HepG2 (cell line): ENCODE results near the gene CDT1. TPM values are rescaled to one million over a fixed set of nuclear protein-coding genes. Genes with fewer than 3 reads are reported as not detected.

ENCODE experiments used
- CSRNP2 ChIP-seq: sonication (generic); formaldehyde crosslinking; conservative IDR thresholded peaks from 2 replicates; pipeline ENCODE4 v1.8.0; 2022; ENCODE audit warnings: low read depth, missing genetic modification reagents
- EEA1 ChIP-seq: sonication (generic); formaldehyde crosslinking; IDR thresholded peaks from 2 replicates; pipeline ENCODE4 v1.5.1; 2020; ENCODE audit warnings: mild to moderate bottlenecking, missing genetic modification reagents, borderline replicate concordance
- ESRRA ChIP-seq: sonication (generic); formaldehyde crosslinking; IDR thresholded peaks from 2 replicates; pipeline ENCODE4 v1.5.1; 2020; ENCODE audit warnings: mild to moderate bottlenecking, low read depth, missing genetic modification reagents
- GZF1 ChIP-seq: sonication (generic); formaldehyde crosslinking; IDR thresholded peaks from 2 replicates; pipeline ENCODE4 v1.5.1; 2020; ENCODE audit warnings: mild to moderate bottlenecking, missing genetic modification reagents
- HES4 ChIP-seq: sonication (generic); formaldehyde crosslinking; IDR thresholded peaks from 2 replicates; pipeline ENCODE4 v1.9.0; 2021; ENCODE audit warnings: mild to moderate bottlenecking, missing genetic modification reagents, borderline replicate concordance
- HHEX ChIP-seq: IDR thresholded peaks from 2 replicates; pipeline ENCODE4 v1.6.1; 2016; ENCODE audit warnings: control low read depth
- KAT7 ChIP-seq: IDR thresholded peaks from 2 replicates; pipeline ENCODE4 v1.6.1; 2018; ENCODE audit warnings: borderline replicate concordance, missing compliant biosample characterization
- NFRKB ChIP-seq: fragments of 450-650 bp; IDR thresholded peaks from 2 replicates; pipeline ENCODE4 v1.6.1; 2017
- NR1H2 ChIP-seq: sonication (generic); formaldehyde crosslinking; IDR thresholded peaks from 2 replicates; pipeline ENCODE4 v1.8.1; 2022; ENCODE audit warnings: low read depth, missing genetic modification reagents, borderline replicate concordance
- SALL1 ChIP-seq: sonication (generic); formaldehyde crosslinking; IDR thresholded peaks from 2 replicates; pipeline ENCODE4 v1.8.0; 2022; ENCODE audit warnings: mild to moderate bottlenecking, missing genetic modification reagents
- SETDB1 ChIP-seq: sonication (generic); formaldehyde crosslinking; IDR thresholded peaks from 2 replicates; pipeline ENCODE4 v1.5.1; 2020; ENCODE audit warnings: missing genetic modification reagents, mild to moderate bottlenecking, borderline replicate concordance
- SKIL ChIP-seq: sonication (generic); formaldehyde crosslinking; IDR thresholded peaks from 2 replicates; pipeline ENCODE4 v1.8.0; 2022; ENCODE audit warnings: missing genetic modification reagents, mild to moderate bottlenecking, moderate library complexity, borderline replicate concordance
- ZBTB2 ChIP-seq: sonication (generic); formaldehyde crosslinking; IDR thresholded peaks from 2 replicates; pipeline ENCODE4 v1.8.0; 2022; ENCODE audit warnings: low read depth, missing genetic modification reagents
- ZNF441 ChIP-seq: sonication (generic); formaldehyde crosslinking; IDR thresholded peaks from 2 replicates; pipeline ENCODE4 v1.7.0; 2021; ENCODE audit warnings: missing genetic modification reagents, borderline replicate concordance
- ZNF570 ChIP-seq: sonication (generic); formaldehyde crosslinking; IDR thresholded peaks from 2 replicates; pipeline ENCODE4 v1.4.0; 2020; ENCODE audit warnings: mild to moderate bottlenecking, missing genetic modification reagents, borderline replicate concordance
- ZNF713 ChIP-seq: sonication (generic); formaldehyde crosslinking; IDR thresholded peaks from 2 replicates; pipeline ENCODE4 v1.4.0; 2020; ENCODE audit warnings: mild to moderate bottlenecking, missing genetic modification reagents
- ZSCAN5A ChIP-seq: sonication (generic); formaldehyde crosslinking; IDR thresholded peaks from 2 replicates; pipeline ENCODE4 v1.8.0; 2022; ENCODE audit warnings: mild to moderate bottlenecking, missing genetic modification reagents, borderline replicate concordance
- ZSCAN9 ChIP-seq: IDR thresholded peaks from 2 replicates; pipeline ENCODE4 v1.6.1; 2016; ENCODE audit warnings: borderline replicate concordance
- ZXDC ChIP-seq: sonication (generic); formaldehyde crosslinking; IDR thresholded peaks from 2 replicates; pipeline ENCODE4 v1.5.0; 2020; ENCODE audit warnings: mild to moderate bottlenecking, missing genetic modification reagents
- polyA plus RNA-seq, 8 experiments: library from polyadenylated mRNA; depleted of rRNA in 3 of 8; stranded (reverse) in 7 of 8; unstranded in 1 of 8; fragments of >200 nt; fragmentation: Illumina TruSeq in 4 of 8; extraction: Trizol in 4 of 8; gene quantifications; 2 replicates each; pipeline versions ENCODE4 v1.2.1 to v1.2.3, GENCODE V29; 2011 to 2016; ENCODE audit warnings: low read depth in 4 of 8, missing spikeins in 1 of 8, mixed read lengths in 1 of 8; ENCODE audit not compliant: insufficient read depth in 1 of 8
- total RNA-seq, 5 experiments: library from RNA; depleted of rRNA; stranded (reverse); fragments of >200 nt; fragmentation: Illumina TruSeq; extraction: Trizol; gene quantifications; 2 replicates each; pipeline ENCODE4 v1.2.3, GENCODE V29; 2016; ENCODE audit warnings: low read depth in 1 of 5

Gene CDT1
- total and polyA plus RNA-seq, 2 of the 13 experiments (the other 11 are each of a cell fraction or from before 2014, with no cell fraction given), result 23.1 to 23.8 TPM

DNA sequence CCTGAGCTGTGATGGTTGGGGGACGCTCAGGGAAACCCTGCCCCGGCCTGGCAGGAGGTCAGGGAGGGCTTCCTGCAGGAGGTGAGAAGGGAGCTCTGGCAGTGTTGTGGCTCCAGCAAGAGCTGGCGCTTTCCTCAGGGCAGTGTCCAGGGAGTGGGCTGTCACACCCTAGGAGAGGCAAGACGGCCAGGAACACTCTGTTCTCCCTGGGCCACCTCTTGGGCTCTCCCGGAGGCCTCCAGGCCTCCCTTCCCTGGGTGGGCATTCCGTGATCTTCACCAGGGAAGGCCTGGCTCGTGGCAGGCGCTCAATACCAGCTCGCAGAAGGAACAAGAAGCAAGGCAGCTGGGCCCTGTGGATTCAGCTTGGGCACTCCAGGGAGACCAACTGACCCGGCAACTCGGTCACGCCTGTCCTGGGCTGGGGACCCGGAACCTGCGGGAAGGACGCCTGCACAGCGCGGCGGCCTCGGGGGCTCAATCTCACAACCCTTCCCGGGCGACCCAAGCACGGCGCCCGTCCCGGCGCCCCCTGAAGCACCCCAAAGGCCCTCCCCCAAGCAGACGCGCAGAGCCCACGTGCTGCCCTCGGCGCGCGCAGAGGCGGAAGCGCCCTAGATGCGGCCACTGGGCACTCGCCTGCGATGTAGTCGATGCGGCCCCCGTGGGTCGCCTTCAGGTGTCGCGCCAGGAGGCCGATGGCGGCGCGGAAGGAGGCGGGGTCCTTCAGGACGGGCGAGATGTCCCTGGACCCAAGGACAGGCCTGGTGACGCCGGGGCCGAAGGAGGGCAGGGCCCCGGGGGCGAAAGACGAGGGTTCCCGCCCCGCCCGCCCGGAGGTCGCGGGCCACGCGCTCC lies 7.6 kb downstream of the CDT1 start (continued):
- no peak; the same call in 1 of the 2 replicates for TF ChIP-seq ZBTB2 (CRISPR knock-in tag)
- peak; percentile 11; the same call in 1 of the 2 replicates for TF ChIP-seq ESRRA (CRISPR knock-in tag)
- TF ChIP-seq ZNF570 (CRISPR knock-in tag), result no peak
- TF ChIP-seq ZXDC (CRISPR knock-in tag), result 0 out of 2 replicates have a peak, but pooled peaks have one; percentile 38
- peak; percentile 1; the same call in 1 of the 2 replicates for TF ChIP-seq SKIL (CRISPR knock-in tag)
- TF ChIP-seq ZNF441 (CRISPR knock-in tag), result no peak
- TF ChIP-seq ZSCAN9, result no peak; the same call in 1 of the 2 replicates
- TF ChIP-seq HHEX, result no peak
- no peak for TF ChIP-seq NFRKB
- TF ChIP-seq NR1H2 (CRISPR knock-in tag), result 0 out of 2 replicates have a peak, but pooled peaks have one; percentile 47
- TF ChIP-seq GZF1 (CRISPR knock-in tag), result no peak; the same call in 1 of the 2 replicates
- TF ChIP-seq SETDB1 (CRISPR knock-in tag), result no peak
- TF ChIP-seq EEA1 (CRISPR knock-in tag), result peak; percentile 97; the same call in 1 of the 2 replicates
- TF ChIP-seq ZSCAN5A (CRISPR knock-in tag), result no peak
- TF ChIP-seq CSRNP2 (CRISPR knock-in tag), result no peak
- peak; percentile 62 for TF ChIP-seq HES4 (CRISPR knock-in tag)
- peak; percentile 69; the same call in 1 of the 2 replicates for TF ChIP-seq SALL1 (CRISPR knock-in tag)
- TF ChIP-seq KAT7, result peak; percentile 84
- no peak for TF ChIP-seq ZNF713 (CRISPR knock-in tag)
